Cardiac muscle cell (in vitro differentiated cells and primary cell): ENCODE data around the gene GAB2. TPM values are rescaled to one million over a fixed set of nuclear protein-coding genes. Genes with fewer than 3 reads are reported as not detected.

Experiments used
- DNase-seq, 2 donors: peaks; one replicate each; pipeline versions ENCODE4 v3.0.0 to v3.0.0-alpha.2; 2010 to 2017; ENCODE audit warnings: low read depth in 1 of 2, low spot score in 1 of 2
- H3K27ac ChIP-seq: fragments of 200-600 bp; sonication (generic); 2 replicates; pipeline ENCODE4 v1.5.1; 2016
- H3K27me3 ChIP-seq: fragments of 200-600 bp; sonication (generic); 2 replicates; pipeline ENCODE4 v1.6.0; 2016; ENCODE audit warnings: control low read depth
- H3K36me3 ChIP-seq: fragments of 200-600 bp; sonication (generic); 2 replicates; pipeline ENCODE4 v1.5.1; 2016; ENCODE audit warnings: control low read depth
- H3K4me1 ChIP-seq: fragments of 200-600 bp; sonication (generic); 2 replicates; pipeline ENCODE4 v1.8.1; 2017; ENCODE audit warnings: low read depth, mild to moderate bottlenecking, mixed run types
- H3K4me3 ChIP-seq: fragments of 200-600 bp; sonication (generic); 2 replicates; pipeline ENCODE4 v1.5.1; 2016; ENCODE audit warnings: mild to moderate bottlenecking
- H3K9me3 ChIP-seq: fragments of 200-600 bp; sonication (generic); 2 replicates; pipeline ENCODE4 v1.5.1; 2017; ENCODE audit warnings: low read depth, mild to moderate bottlenecking, control low read depth
- CTCF ChIP-seq: IDR thresholded peaks from 2 replicates; pipeline ENCODE4 v1.5.1; 2012; ENCODE audit warnings: low read depth, mild to moderate bottlenecking, low read length
- polyA plus RNA-seq: library from polyadenylated mRNA; unstranded; fragments of >200 nt; fragmentation: Nextera tagmentation; extraction: Ambion mirVana; gene quantifications from 2 replicates; pipeline ENCODE4 v1.2.1, GENCODE V29; 2016
- total RNA-seq: library from RNA; depleted of rRNA; stranded (reverse); fragments of >200 nt; gene quantifications from 2 replicates; pipeline ENCODE4 v1.2.3, GENCODE V29; 2016

Gene GAB2
- total and polyA plus RNA-seq, 2 experiments from 2014 or later: 5.3 to 18.0 TPM

GRCh38 chr11:78420796-78421209 is 3.2 kb upstream of the GAB2 start:
- Histone ChIP-seq H3K36me3 (no peaks in the 10 kb centered on the region), H3K27me3 (no peaks in the 10 kb centered on the region), H3K4me1 (peaks cover 11% of the 10 kb centered on the region), H3K9me3 (no peaks in the 10 kb centered on the region), H3K4me3 (no peak overlapping the region), H3K27ac (no peak overlapping the region)
- no peak for TF ChIP-seq CTCF
- DNase-seq: peak; percentile 47 to 82

GRCh38 chr11:78420255-78420764 is 2.7 kb upstream of the GAB2 start:
- H3K27ac ChIP-seq: no peak overlapping the region
- no peaks in the 10 kb centered on the region for H3K36me3 ChIP-seq
- H3K4me1 ChIP-seq: peaks cover 11% of the 10 kb centered on the region
- TF ChIP-seq CTCF: peak; percentile 72
- no peak overlapping the region for H3K4me3 ChIP-seq
- no peaks in the 10 kb centered on the region for H3K27me3 ChIP-seq
- no peaks in the 10 kb centered on the region for H3K9me3 ChIP-seq
- peak; percentile 46 to 94 for DNase-seq

- H3K9me3 ChIP-seq: no peaks in the 10 kb centered on the region
- TF ChIP-seq CTCF: no peak
- H3K4me3 ChIP-seq: no peak overlapping the region
- H3K4me1 ChIP-seq: peaks cover 11% of the 10 kb centered on the region
- H3K27ac ChIP-seq: no peak overlapping the region
- H3K27me3 ChIP-seq: no peaks in the 10 kb centered on the region
- H3K36me3 ChIP-seq: no peaks in the 10 kb centered on the region
- DNase-seq: peak in 1 of 2 donors; percentile 99
These were observed 1.7 kb upstream of the GAB2 start for GRCh38 chr11:78419327-78419726.

DNA sequence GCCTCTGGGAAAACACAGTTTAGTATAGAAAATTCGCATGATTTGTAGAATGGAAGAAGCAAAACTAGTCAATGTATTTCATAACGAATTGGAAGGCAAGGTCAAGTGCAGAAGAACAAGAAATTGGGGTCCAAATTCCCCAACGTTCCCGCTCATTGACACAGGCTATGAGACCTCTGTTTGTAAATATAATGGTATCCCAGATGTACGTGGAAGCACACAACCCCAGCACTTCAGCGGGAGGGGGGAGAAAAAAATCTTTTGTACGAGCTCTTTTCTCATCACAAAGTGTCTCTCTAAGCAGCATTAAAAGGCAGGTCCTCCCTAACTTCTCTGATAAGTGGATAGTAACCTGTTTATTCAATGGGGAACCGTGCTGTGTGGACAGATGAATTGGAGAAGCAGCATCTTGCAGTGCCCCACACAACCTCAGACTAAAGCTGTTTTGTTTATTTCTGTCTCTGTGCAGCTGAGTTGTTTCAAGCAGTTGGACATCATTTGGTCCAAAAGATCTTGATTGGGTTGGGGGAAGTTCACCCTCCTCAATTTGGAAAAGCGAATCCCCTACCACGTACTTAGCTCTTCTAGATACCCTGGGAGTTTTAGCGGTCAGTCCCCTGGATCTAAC is 1.1 kb upstream of the GAB2 start:
- Histone ChIP-seq H3K9me3 (no peaks in the 10 kb centered on the region), H3K27ac (no peak overlapping the region), H3K4me1 (peaks cover 11% of the 10 kb centered on the region), H3K27me3 (no peaks in the 10 kb centered on the region), H3K36me3 (no peaks in the 10 kb centered on the region), H3K4me3 (peak overlapping the region; percentile 68)
- TF ChIP-seq CTCF: no peak
- DNase-seq: no peak

DNA sequence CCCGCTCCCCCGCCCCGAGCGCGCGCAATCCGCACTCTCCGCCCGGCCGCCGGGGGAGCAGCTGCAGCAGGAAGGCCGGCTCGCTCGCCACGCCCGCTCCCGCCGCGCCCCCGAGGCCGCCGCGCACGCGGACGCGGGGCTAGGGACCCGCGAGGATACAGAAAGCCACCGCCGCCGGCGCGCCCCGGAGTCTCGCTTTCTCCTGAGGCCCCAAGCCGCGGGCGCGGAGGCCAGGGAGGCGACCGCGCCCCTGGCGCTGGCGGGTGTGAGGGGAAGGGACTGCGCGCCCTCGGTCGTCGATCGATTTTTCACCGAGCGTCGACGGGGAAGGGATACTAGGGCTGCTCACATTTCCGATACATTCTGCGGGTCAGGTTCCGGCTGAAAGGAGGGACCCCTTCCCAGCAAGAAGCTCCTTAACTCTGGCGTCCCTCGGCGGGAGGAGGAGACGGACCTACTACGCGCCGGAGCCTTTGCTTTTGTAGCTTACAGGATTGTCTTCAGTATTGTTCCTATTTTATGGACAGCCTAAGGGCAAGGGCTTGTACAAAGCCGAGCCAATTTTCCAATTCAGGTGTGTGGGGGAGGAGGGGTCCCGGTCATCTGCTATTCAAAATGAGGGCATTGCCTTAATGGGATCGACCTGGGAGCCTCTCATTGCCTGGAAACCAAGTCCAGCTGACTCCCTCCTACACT is 416 bp upstream of the GAB2 start:
- Histone ChIP-seq H3K27ac (peak overlapping the region; percentile 74), H3K27me3 (no peaks in the 10 kb centered on the region), H3K4me3 (peak overlapping the region; percentile 68), H3K9me3 (no peaks in the 10 kb centered on the region), H3K4me1 (peaks cover 7% of the 10 kb centered on the region), H3K36me3 (no peaks in the 10 kb centered on the region)
- DNase-seq: peak; percentile 87 to 91
- no peak for TF ChIP-seq CTCF
